GM06990 (cell line): ENCODE results near the gene NFKBIL1.

ENCODE experiments used
- DNase-seq: peaks from one replicate; pipeline ENCODE4 v3.0.0-alpha.2; 2011; ENCODE audit not compliant: insufficient read length; ENCODE audit errors: extremely low read depth
- H3K27me3 ChIP-seq: replicated peaks from 2 replicates; pipeline ENCODE4 v1.6.0; 2011; ENCODE audit warnings: low read length; ENCODE audit not compliant: control insufficient read depth, insufficient read depth
- H3K36me3 ChIP-seq: 2 replicates; pipeline ENCODE4 v1.5.1; 2011; ENCODE audit warnings: low read length; ENCODE audit not compliant: control insufficient read depth, insufficient read depth
- H3K4me3 ChIP-seq: replicated peaks from 2 replicates; pipeline ENCODE4 v1.5.1; 2011; ENCODE audit warnings: low read depth, mild to moderate bottlenecking, control low read depth, low read length
- CTCF ChIP-seq: IDR thresholded peaks from 2 replicates; pipeline ENCODE4 v1.5.1; 2011; ENCODE audit warnings: low read length, control low read depth, mild to moderate bottlenecking, inconsistent platforms; ENCODE audit not compliant: insufficient read depth, poor library complexity, severe bottlenecking

NFKBIL1 gene

GRCh38 chr6:31559606-31559957 lies 12.2 kb downstream of the NFKBIL1 start:
- DNase-seq = no peak
- H3K4me3 ChIP-seq = peak overlapping the region; percentile 33

GRCh38 chr6:31559958-31560696 lies 12.7 kb downstream of the NFKBIL1 start:
- Histone ChIP-seq H3K36me3 (peaks cover 1% of the 10 kb centered on the region), H3K4me3 (peak overlapping the region; percentile 33), H3K27me3 (no peaks in the 10 kb centered on the region)
- peak; percentile 8 for TF ChIP-seq CTCF
- peak; percentile 78 for DNase-seq

More at GRCh38 chr6:31559606-31559957, 12.2 kb downstream of the NFKBIL1 start:
- H3K36me3 ChIP-seq = peaks cover 1% of the 10 kb centered on the region
- no peak for TF ChIP-seq CTCF
- no peaks in the 10 kb centered on the region for H3K27me3 ChIP-seq

GRCh38 chr6:31560697-31561058 lies 13.3 kb downstream of the NFKBIL1 start:
- TF ChIP-seq CTCF = no peak
- Histone ChIP-seq H3K4me3 (peak overlapping the region; percentile 19), H3K27me3 (no peaks in the 10 kb centered on the region), H3K36me3 (peaks cover 1% of the 10 kb centered on the region)
- no peak for DNase-seq

- no peak for DNase-seq
- H3K4me3 ChIP-seq = peak overlapping the region; percentile 9; the same call in 1 of the 2 replicates
- TF ChIP-seq CTCF = no peak
- no peaks in the 10 kb centered on the region for H3K36me3 ChIP-seq
- H3K27me3 ChIP-seq = no peaks in the 10 kb centered on the region
Measured at GRCh38 chr6:31567531-31568370, 20.3 kb downstream of the NFKBIL1 start.

- H3K27me3 ChIP-seq = no peaks in the 10 kb centered on the region
- no peak for TF ChIP-seq CTCF
- H3K4me3 ChIP-seq = peak overlapping the region; percentile 17; the same call in 1 of the 2 replicates
- no peak for DNase-seq
- no peaks in the 10 kb centered on the region for H3K36me3 ChIP-seq
Measured at GRCh38 chr6:31568537-31568961, 21.1 kb downstream of the NFKBIL1 start.
